RWPE1 (cell line): ENCODE results near the gene AMDHD1.
"Not testable (repeated sequence)": the region's sequence is repeated elsewhere in the genome, so short reads cannot be mapped to it uniquely, and the experiment has no call there.

Experiments
- CTCF ChIA-PET: fragments of 350-600 bp; sonication (Branson Sonifier 250); formaldehyde crosslinking; extraction: SDS; loops from one replicate; lab custom pipeline; 2021; lab: Yijun Ruan, JAX
- POLR2A ChIA-PET: fragments of 400-600 bp; formaldehyde crosslinking; extraction: SDS; loops from one replicate; lab custom pipeline; 2020; ENCODE audit warnings: antibody characterized with exemption; ENCODE audit not compliant: low non-redundant PET; lab: Yijun Ruan, JAX
- DNase-seq: peaks from one replicate; pipeline ENCODE4 v3.0.0; 2012; ENCODE audit warnings: low spot score
- H3K27ac ChIP-seq: fragments of 450-650 bp; 2 replicates; pipeline ENCODE4 v1.5.1; 2017
- TF ChIP-seq, protein P1 (sequence below): fragments of 450-650 bp; conservative IDR thresholded peaks from 2 replicates; pipeline ENCODE4 v1.5.1; 2017; ENCODE audit warnings: low read depth, mild to moderate bottlenecking

Gene AMDHD1

DNA sequence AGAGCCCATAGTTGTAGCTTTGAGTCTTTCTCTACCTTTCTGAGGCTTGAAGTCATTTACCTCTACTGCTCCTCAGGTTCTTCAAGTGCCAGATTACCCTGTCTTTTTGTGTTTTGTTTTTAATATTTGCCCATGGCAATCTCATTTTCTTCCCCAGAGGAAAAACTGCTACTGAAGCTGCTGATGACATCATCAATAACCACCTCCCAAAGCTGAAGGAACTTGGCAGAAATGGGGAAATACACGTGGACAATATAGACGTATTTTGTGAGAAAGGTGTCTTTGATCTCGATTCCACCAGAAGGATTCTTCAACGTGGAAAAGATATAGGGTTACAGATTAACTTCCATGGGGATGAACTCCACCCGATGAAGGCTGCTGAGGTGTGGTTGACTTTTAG, 17.1 kb downstream of the AMDHD1 start:
- ChIA-PET POLR2A (no interaction called here), CTCF (no interaction called here)
- TF ChIP-seq, protein P1, sequence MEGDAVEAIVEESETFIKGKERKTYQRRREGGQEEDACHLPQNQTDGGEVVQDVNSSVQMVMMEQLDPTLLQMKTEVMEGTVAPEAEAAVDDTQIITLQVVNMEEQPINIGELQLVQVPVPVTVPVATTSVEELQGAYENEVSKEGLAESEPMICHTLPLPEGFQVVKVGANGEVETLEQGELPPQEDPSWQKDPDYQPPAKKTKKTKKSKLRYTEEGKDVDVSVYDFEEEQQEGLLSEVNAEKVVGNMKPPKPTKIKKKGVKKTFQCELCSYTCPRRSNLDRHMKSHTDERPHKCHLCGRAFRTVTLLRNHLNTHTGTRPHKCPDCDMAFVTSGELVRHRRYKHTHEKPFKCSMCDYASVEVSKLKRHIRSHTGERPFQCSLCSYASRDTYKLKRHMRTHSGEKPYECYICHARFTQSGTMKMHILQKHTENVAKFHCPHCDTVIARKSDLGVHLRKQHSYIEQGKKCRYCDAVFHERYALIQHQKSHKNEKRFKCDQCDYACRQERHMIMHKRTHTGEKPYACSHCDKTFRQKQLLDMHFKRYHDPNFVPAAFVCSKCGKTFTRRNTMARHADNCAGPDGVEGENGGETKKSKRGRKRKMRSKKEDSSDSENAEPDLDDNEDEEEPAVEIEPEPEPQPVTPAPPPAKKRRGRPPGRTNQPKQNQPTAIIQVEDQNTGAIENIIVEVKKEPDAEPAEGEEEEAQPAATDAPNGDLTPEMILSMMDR = no peak
- no peak for DNase-seq
- H3K27ac ChIP-seq = no peak overlapping the region

DNA sequence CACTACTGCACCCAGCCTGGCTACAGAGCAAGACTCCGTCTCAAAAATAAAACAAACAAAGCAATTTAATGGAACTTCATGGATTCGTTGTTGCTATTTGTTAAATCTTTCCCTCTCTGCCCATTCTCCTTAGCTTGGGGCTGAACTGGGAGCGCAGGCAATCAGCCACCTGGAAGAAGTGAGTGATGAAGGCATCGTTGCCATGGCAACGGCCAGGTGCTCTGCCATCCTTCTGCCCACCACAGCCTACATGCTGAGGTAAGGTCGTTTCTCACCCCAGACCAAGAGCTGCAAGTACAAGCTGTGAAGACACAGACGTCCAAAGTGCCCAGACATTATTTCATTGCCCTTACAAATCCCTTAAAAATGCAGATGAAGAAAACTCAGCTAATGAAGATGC, 19.1 kb downstream of the AMDHD1 start:
- POLR2A ChIA-PET = no interaction called here
- DNase-seq = no peak
- TF ChIP-seq, protein P1 = no peak
- H3K27ac ChIP-seq = no peak overlapping the region
- CTCF ChIA-PET = interaction anchor here (0.6 to 1.2 kb wide), 2 partner anchors 44 to 92 kb away, joined by 4 read pairs; no protein-coding TSS in a partner anchor

DNA sequence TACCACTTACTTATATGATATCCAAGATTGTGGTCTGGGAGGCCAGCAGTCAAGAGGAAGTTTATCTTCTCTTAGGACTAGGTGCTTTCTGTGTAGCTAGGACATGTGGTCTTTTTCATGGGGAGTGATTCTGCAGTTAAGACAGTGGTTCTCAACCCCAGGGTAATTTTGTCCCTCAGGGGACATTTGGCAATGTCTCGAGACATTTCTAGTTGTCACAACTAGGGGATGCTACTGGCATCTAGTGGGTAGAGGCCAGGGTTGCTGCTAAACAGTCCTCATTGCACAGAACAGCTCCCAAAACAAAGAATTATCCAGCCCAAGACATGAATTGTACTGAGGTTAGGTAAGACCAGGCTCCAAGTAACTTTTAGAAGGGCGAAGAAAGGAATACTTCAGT, 20.0 kb downstream of the AMDHD1 start:
- DNase-seq = no peak
- POLR2A ChIA-PET = no interaction called here
- no peak overlapping the region for H3K27ac ChIP-seq
- TF ChIP-seq, protein P1 = no peak
- CTCF ChIA-PET = interaction anchor here (0.7 kb wide), 1 partner anchor 12 kb away, joined by 6 read pairs; no protein-coding TSS in a partner anchor

DNA sequence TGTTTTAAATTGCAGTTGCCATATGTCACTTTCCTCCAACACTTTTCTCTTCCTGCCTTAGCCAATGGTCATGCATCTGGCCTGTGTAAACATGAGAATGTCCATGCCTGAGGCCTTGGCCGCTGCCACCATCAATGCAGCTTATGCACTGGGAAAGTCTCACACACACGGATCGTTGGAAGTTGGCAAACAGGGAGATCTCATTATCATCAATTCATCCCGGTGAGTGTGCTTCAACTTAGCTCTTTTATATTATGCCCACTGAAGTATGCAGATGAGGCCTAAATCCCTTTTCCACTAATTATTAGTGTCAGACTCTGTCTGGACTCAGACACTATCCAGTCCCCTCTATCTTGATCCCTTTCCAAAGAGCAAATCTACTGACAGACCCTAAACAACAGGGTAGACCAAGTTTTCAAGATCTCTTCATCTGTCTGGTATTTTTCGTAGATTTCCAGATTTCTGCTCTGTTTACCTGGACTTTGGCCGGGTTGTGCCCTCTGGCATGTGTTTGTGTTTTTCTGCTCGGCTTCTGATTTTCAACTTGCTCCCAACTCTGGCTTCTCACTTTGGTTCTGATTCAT, 23.2 kb downstream of the AMDHD1 start:
- ChIA-PET POLR2A (no interaction called here), CTCF (interaction anchor here (0.5 to 0.6 kb wide), 2 partner anchors 392 to 1021 kb away, joined by 3 to 4 read pairs; no protein-coding TSS in a partner anchor)
- H3K27ac ChIP-seq = no peak overlapping the region
- TF ChIP-seq, protein P1 = no peak
- DNase-seq = no peak

DNA sequence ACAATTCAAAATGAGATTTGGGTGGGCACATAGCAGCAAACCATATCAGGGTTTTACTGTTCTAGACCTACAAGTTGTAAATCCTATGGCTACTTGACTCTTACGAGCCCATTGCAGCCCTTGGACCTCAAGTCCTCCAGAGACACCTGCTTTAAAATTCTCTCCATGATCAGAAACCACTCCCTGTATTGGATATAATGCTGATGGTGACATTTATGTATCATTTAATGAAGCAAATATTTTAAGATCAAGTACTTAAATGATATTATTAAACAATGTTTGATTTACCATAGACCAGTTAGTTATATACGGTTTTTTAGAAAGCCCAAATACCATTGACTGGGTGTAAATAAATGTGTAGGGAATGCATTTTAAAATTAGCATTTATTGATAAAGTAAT, 24.2 kb downstream of the AMDHD1 start:
- ChIA-PET CTCF (interaction anchor here (0.5 kb wide), 1 partner anchor 1020 kb away, joined by 3 read pairs; no protein-coding TSS in a partner anchor), POLR2A (no interaction called here)
- no peak overlapping the region for H3K27ac ChIP-seq
- no peak for DNase-seq
- TF ChIP-seq, protein P1 = no peak

DNA sequence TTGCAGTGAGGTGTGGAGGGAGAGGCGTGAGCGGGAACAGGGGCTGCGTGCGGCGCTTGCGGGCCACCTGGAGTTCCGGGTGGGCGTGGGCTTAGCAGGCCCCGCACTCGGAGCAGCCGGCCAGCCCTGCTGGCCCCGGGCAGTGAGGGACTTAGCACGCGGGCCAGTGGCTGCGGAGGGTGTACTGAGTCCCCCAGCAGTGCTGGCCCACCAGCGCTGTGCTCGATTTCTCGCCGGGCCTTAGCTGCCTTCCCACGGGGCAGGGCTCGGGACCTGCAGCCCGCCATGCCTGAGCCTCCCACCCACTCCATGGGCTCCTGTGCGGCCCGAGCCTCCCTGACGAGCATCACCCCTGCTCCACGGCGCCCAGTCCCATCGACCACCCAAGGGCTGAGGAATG, 26.0 kb downstream of the AMDHD1 start:
- POLR2A ChIA-PET, CTCF ChIA-PET: not testable (repeated sequence)

DNA sequence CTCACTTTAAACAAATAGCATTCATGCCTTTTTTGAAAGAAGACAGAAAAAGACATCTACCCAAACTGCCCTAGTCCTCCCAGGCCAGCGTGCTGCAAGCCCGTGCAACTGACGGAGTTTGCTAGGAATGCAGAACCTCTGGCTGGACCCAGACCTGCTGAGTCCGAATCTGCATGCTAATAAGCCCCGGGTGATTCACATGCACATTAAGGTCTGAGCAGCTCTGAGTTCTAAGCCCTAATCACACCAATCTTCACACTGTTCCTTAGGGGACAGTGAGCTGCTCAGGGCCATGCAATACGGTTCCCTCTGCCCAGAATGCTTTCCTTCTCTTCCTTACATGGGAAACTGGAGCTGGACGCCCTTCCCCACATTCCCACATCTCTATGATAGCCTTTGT, 27.8 kb downstream of the AMDHD1 start:
- no peak overlapping the region for H3K27ac ChIP-seq
- ChIA-PET POLR2A (no interaction called here), CTCF (no interaction called here)
- DNase-seq = peak; percentile 32
- TF ChIP-seq, protein P1 = no peak

More for the DNA sequence above, 26.0 kb downstream of the AMDHD1 start:
- not testable (repeated sequence) for H3K27ac ChIP-seq, DNase-seq
